Suprapubic skin (tissue), 4 donors: ENCODE results near the gene SMG5. TPM values are rescaled to one million over a fixed set of nuclear protein-coding genes. Genes with fewer than 3 reads are reported as not detected.
A peak's percentile ranks its signal among the peaks of the same experiment; 100 is the strongest.

ENCODE experiments used
- DNase-seq, 2 donors: peaks; one replicate each; pipeline ENCODE4 v3.0.0-alpha.2; 2019; ENCODE audit warnings: low spot score in 2 of 2
- H3K27ac ChIP-seq: fragments of 200-600 bp; sonication (generic); one replicate; pipeline ENCODE4 v1.5.1; 2019
- H3K27me3 ChIP-seq: fragments of 200-600 bp; sonication (generic); one replicate; pipeline ENCODE4 v1.5.1; 2019
- H3K36me3 ChIP-seq: fragments of 200-600 bp; sonication (generic); one replicate; pipeline ENCODE4 v1.5.1; 2019
- H3K4me1 ChIP-seq: fragments of 200-600 bp; sonication (generic); one replicate; pipeline ENCODE4 v1.5.1; 2019
- H3K4me3 ChIP-seq: fragments of 200-600 bp; sonication (generic); one replicate; pipeline ENCODE4 v1.5.1; 2019; ENCODE audit warnings: mild to moderate bottlenecking
- H3K9me3 ChIP-seq: fragments of 200-600 bp; sonication (generic); one replicate; pipeline ENCODE4 v1.5.1; 2019
- EP300 ChIP-seq: sonication (generic); formaldehyde crosslinking; IDR thresholded peaks from one replicate; pipeline ENCODE4 v1.6.1; 2017; ENCODE audit warnings: antibody characterized with exemption
- POLR2A ChIP-seq, 2 donors: fragments of 450-650 bp; IDR thresholded peaks; one replicate each; pipeline ENCODE4 v1.6.1; 2017; ENCODE audit warnings: antibody characterized with exemption in 2 of 2, mild to moderate bottlenecking in 2 of 2, moderate library complexity in 2 of 2
- POLR2AphosphoS5 ChIP-seq, 3 donors: sonication (generic); formaldehyde crosslinking; IDR thresholded peaks; one replicate each; pipeline ENCODE4 v1.6.1; 2017; ENCODE audit warnings: antibody characterized with exemption in 3 of 3
- whole genome bisulfite sequencing: methylation state at CpG from one replicate; pipeline ENCODE4 v1.1.5; 2018; 5-methylcytosine and 5-hydroxymethylcytosine counted together
- total RNA-seq, 4 donors: library from RNA; depleted of rRNA; stranded (reverse); fragments of >200 nt; gene quantifications; one replicate each; pipeline ENCODE4 v1.1.0, GENCODE V29; 2016
- TF ChIP-seq, protein P1 (sequence below), 2 donors: fragments of 200-600 bp in 1 of 2; fragments of 450-650 bp in 1 of 2; sonication (generic) in 1 of 2; IDR thresholded peaks; one replicate each; pipeline ENCODE4 v1.5.1; 2016 to 2019; ENCODE audit warnings: antibody characterized with exemption in 2 of 2, mild to moderate bottlenecking in 1 of 2, moderate library complexity in 1 of 2

The SMG5 gene
- total RNA-seq, 4 donors from 2014 or later: 68.0 to 170 (median 76.6) TPM

DNA sequence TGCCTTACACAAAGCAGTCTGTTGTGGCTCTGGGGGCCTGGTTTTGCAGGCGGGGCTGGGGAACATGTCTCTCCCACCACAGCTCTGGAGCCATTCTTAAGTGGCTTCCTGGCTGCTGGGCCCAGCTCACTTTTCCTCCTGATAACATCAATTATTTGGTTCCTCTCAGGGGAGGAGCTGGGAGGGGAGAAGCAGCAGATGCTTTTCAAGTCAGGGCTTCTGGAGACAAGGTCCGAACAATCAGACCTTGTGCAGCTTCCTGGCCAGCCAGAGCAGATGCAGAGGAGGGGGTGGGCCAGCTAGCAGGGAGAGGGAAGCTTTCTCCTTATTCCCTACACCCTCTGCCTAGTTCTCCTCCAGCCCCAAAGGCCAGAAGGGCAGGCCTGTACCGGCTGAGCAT, 31.1 kb downstream of the SMG5 start:
- TF ChIP-seq EP300: no peak
- TF ChIP-seq POLR2A (IDR thresholded peaks at IDR 0.05): no peak
- TF ChIP-seq POLR2AphosphoS5 (IDR thresholded peaks at IDR 0.05): no peak
- TF ChIP-seq, protein P1, sequence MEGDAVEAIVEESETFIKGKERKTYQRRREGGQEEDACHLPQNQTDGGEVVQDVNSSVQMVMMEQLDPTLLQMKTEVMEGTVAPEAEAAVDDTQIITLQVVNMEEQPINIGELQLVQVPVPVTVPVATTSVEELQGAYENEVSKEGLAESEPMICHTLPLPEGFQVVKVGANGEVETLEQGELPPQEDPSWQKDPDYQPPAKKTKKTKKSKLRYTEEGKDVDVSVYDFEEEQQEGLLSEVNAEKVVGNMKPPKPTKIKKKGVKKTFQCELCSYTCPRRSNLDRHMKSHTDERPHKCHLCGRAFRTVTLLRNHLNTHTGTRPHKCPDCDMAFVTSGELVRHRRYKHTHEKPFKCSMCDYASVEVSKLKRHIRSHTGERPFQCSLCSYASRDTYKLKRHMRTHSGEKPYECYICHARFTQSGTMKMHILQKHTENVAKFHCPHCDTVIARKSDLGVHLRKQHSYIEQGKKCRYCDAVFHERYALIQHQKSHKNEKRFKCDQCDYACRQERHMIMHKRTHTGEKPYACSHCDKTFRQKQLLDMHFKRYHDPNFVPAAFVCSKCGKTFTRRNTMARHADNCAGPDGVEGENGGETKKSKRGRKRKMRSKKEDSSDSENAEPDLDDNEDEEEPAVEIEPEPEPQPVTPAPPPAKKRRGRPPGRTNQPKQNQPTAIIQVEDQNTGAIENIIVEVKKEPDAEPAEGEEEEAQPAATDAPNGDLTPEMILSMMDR (IDR thresholded peaks at IDR 0.05): no peak
- H3K27ac ChIP-seq: no peak overlapping the region
- H3K36me3 ChIP-seq: peaks cover 69% of the 10 kb centered on the region

GRCh38 chr1:156249593-156249992, 33.0 kb downstream of the SMG5 start:
- DNase-seq: no peak
- TF ChIP-seq, protein P1 (IDR thresholded peaks at IDR 0.05): no peak
- no peak for TF ChIP-seq POLR2AphosphoS5 (IDR thresholded peaks at IDR 0.05)
- no peak for TF ChIP-seq POLR2A (IDR thresholded peaks at IDR 0.05)
- TF ChIP-seq EP300: no peak
- H3K9me3 ChIP-seq: no peaks in the 10 kb centered on the region
- peaks cover 77% of the 10 kb centered on the region for H3K4me1 ChIP-seq
- H3K27me3 ChIP-seq: peaks cover 6% of the 10 kb centered on the region
- no peak overlapping the region for H3K4me3 ChIP-seq
- H3K27ac ChIP-seq: no peak overlapping the region
- peaks cover 56% of the 10 kb centered on the region for H3K36me3 ChIP-seq
- 60% methylated on average over 5 of the region's 5 CpGs for WGBS

More for the DNA sequence above, 31.1 kb downstream of the SMG5 start:
- H3K4me3 ChIP-seq: no peak overlapping the region
- DNase-seq: no peak
- peaks cover 58% of the 10 kb centered on the region for H3K4me1 ChIP-seq
- WGBS: 46% methylated on average over 3 of the region's 3 CpGs
- no peaks in the 10 kb centered on the region for H3K9me3 ChIP-seq
- H3K27me3 ChIP-seq: no peaks in the 10 kb centered on the region

DNA sequence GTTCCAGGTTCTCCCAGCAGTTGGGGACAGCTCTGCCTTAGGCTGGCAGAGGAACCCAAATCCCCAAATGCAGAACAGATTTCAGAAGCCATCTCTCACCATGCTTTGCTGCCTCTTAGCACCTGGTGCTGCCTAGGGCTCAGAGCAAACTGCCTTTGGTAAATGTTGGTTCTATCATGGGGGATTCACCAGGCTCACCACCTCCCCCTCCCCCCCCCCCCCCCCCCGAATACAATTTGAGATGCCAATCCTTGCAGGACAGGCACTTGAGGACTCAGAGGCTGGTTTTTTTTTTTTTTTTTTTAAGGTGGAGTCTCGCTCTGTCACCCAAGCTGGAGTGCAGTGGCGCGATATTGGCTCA, 34.3 kb downstream of the SMG5 start:
- WGBS: 59% methylated on average over 4 of the region's 4 CpGs
- H3K4me1 ChIP-seq: peaks cover 83% of the 10 kb centered on the region
- H3K27ac ChIP-seq: peak overlapping the region; percentile 38
- H3K9me3 ChIP-seq: no peaks in the 10 kb centered on the region
- H3K4me3 ChIP-seq: no peak overlapping the region
- no peak for DNase-seq
- peaks cover 6% of the 10 kb centered on the region for H3K27me3 ChIP-seq
- TF ChIP-seq POLR2A (IDR thresholded peaks at IDR 0.05) (no peak), EP300 (no peak), POLR2AphosphoS5 (IDR thresholded peaks at IDR 0.05) (no peak)
- TF ChIP-seq, protein P1 (IDR thresholded peaks at IDR 0.05): no peak
- peaks cover 44% of the 10 kb centered on the region for H3K36me3 ChIP-seq

- Histone ChIP-seq H3K27me3 (peaks cover 6% of the 10 kb centered on the region), H3K4me1 (peaks cover 83% of the 10 kb centered on the region), H3K4me3 (no peak within 1 kb of the TSS), H3K9me3 (no peaks in the 10 kb centered on the region), H3K36me3 (peaks cover 38% of the 10 kb centered on the region), H3K27ac (peak within 1 kb of the TSS; percentile 41)
- 36% methylated on average over 14 of the region's 16 CpGs for WGBS
- TF ChIP-seq POLR2A (IDR thresholded peaks at IDR 0.05) (no peak), POLR2AphosphoS5 (IDR thresholded peaks at IDR 0.05) (no peak), EP300 (no peak)
- TF ChIP-seq, protein P1 (IDR thresholded peaks at IDR 0.05): no peak
- DNase-seq: no peak
Observed at GRCh38 chr1:156247460-156248322, 34.9 kb downstream of the SMG5 start, which contains the start of gene PAQR6. TSS of gene PAQR6 (minus strand) at chr1:156248056. CDS start at chr1:156246731, 1,325 bp downstream.

DNA sequence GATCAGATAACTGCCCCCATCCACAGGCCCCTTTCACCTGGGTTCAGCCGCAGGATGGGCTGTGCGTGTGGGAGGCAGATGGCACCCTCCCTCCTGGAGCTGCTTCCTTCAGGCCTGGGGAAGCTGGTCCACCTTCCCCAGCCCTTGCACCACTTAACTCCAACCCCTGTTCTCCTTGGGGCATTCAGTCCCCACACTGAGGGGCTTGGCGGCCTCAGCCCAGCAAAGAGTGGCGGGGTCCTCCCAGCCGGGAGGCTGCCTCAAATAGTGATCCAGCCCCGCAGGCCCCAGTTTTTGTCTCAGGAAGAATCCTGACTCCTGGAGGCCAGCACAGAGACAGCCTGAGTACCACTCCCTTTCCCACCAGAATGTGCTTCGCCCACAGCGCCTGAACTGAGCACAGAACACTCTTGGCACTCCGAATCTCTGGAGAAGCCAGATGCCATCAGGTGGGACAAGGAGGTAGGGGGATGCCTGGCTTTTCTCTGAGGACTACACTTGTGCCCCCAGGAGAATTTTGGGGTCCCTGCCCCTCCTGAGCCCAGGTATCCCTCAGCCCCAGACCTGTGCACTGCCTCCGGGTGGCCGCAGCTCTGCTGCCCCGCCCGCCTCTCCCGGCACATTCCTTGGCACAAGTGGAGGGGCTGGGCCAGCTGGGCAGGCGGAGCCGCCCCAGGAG, 35.7 kb downstream of the SMG5 start:
- peak in 1 of 2 donors; percentile 69 for DNase-seq
- H3K4me1 ChIP-seq: peaks cover 81% of the 10 kb centered on the region
- no peaks in the 10 kb centered on the region for H3K9me3 ChIP-seq
- peak overlapping the region; percentile 41 for H3K27ac ChIP-seq
- peaks cover 6% of the 10 kb centered on the region for H3K27me3 ChIP-seq
- no peak overlapping the region for H3K4me3 ChIP-seq
- peaks cover 30% of the 10 kb centered on the region for H3K36me3 ChIP-seq
- TF ChIP-seq EP300 (no peak), POLR2AphosphoS5 (IDR thresholded peaks at IDR 0.05) (no peak), POLR2A (IDR thresholded peaks at IDR 0.05) (no peak)
- TF ChIP-seq, protein P1 (IDR thresholded peaks at IDR 0.05): no peak
- 31% methylated on average over 10 of the region's 16 CpGs for WGBS
